Breast epithelium (tissue), 4 donors: Measurements from ENCODE around the gene E2F3. TPM values are rescaled to one million over a fixed set of nuclear protein-coding genes. Genes with fewer than 3 reads are reported as not detected.

ENCODE experiments used
- DNase-seq, 2 donors: peaks; one replicate each; pipeline ENCODE4 v3.0.0-alpha.2; 2019; ENCODE audit warnings: low spot score in 2 of 2
- H3K27ac ChIP-seq, 2 donors: fragments of 200-600 bp; sonication (generic) in 1 of 2; one replicate each; pipeline ENCODE4 v1.5.1; 2016 to 2019; ENCODE audit warnings: mild to moderate bottlenecking in 1 of 2
- H3K27me3 ChIP-seq, 2 donors: fragments of 200-600 bp; sonication (generic) in 1 of 2; one replicate each; pipeline versions ENCODE4 v1.5.1 to v1.6.0; 2017 to 2019; ENCODE audit warnings: control low read depth in 1 of 2, mild to moderate bottlenecking in 1 of 2
- H3K36me3 ChIP-seq: fragments of 200-600 bp; one replicate; pipeline ENCODE4 v1.5.1; 2019
- H3K4me1 ChIP-seq, 2 donors: fragments of 200-600 bp; sonication (generic); one replicate each; pipeline ENCODE4 v1.5.1; 2016 to 2019; ENCODE audit warnings: control low read depth in 1 of 2
- H3K4me3 ChIP-seq, 3 donors: fragments of 200-600 bp; sonication (generic); 1 replicate in 2 of 3; 2 replicates in 1 of 3; pipeline ENCODE4 v1.5.1; 2016 to 2019; ENCODE audit warnings: mild to moderate bottlenecking in 3 of 3, moderate library complexity in 2 of 3
- H3K9me3 ChIP-seq, 2 donors: fragments of 200-600 bp; sonication (generic) in 1 of 2; one replicate each; pipeline ENCODE4 v1.5.1; 2016 to 2019; ENCODE audit warnings: control low read depth in 1 of 2
- CTCF ChIP-seq, 3 donors: fragments of 450-650 bp; IDR thresholded peaks; one replicate each; pipeline ENCODE4 v1.5.1; 2016 to 2017; ENCODE audit warnings: antibody characterized with exemption in 3 of 3, mild to moderate bottlenecking in 3 of 3, moderate library complexity in 3 of 3
- POLR2A ChIP-seq: fragments of 450-650 bp; IDR thresholded peaks from one replicate; pipeline ENCODE4 v1.6.1; 2016; ENCODE audit warnings: antibody characterized with exemption, mild to moderate bottlenecking, moderate library complexity
- POLR2AphosphoS5 ChIP-seq, 3 donors: sonication (generic); formaldehyde crosslinking; IDR thresholded peaks; one replicate each; pipeline ENCODE4 v1.6.1; 2017; ENCODE audit warnings: antibody characterized with exemption in 3 of 3
- intact Hi-C: fragments of 100-400 bp; cut with DNase I; formaldehyde crosslinking; loops from one replicate; pipeline ENCODE4 v1.15.1; 2023; ENCODE audit warnings: low total_unique reads
- total RNA-seq, 3 donors: library from RNA; depleted of rRNA; stranded (reverse); fragments of >200 nt; gene quantifications; one replicate each; pipeline ENCODE4 v1.1.0, GENCODE V29; 2016

Gene E2F3
- total RNA-seq, 3 donors from 2014 or later = 4.9 to 8.5 (median 7.5) TPM

GRCh38 chr6:20412682-20413073, 11.0 kb downstream of the E2F3 start:
- no peak overlapping the region for H3K4me3 ChIP-seq
- intact Hi-C loops = no loop called here
- no peak for DNase-seq
- no peaks in the 10 kb centered on the region for H3K4me1 ChIP-seq
- TF ChIP-seq CTCF (IDR thresholded peaks at IDR 0.05) (no peak), POLR2A (no peak), POLR2AphosphoS5 (IDR thresholded peaks at IDR 0.05) (no peak)
- no peaks in the 10 kb centered on the region for H3K27me3 ChIP-seq
- no peaks in the 10 kb centered on the region for H3K36me3 ChIP-seq
- no peaks in the 10 kb centered on the region for H3K9me3 ChIP-seq
- H3K27ac ChIP-seq = no peak overlapping the region

GRCh38 chr6:20413826-20414225, 12.1 kb downstream of the E2F3 start:
- no peaks in the 10 kb centered on the region for H3K4me1 ChIP-seq
- intact Hi-C loops = no loop called here
- no peak for TF ChIP-seq CTCF (IDR thresholded peaks at IDR 0.05)
- TF ChIP-seq POLR2A = no peak
- no peak for TF ChIP-seq POLR2AphosphoS5 (IDR thresholded peaks at IDR 0.05)

GRCh38 chr6:20414711-20415110, 13.0 kb downstream of the E2F3 start:
- Histone ChIP-seq H3K4me1 (no peaks in the 10 kb centered on the region), H3K36me3 (no peaks in the 10 kb centered on the region), H3K4me3 (no peak overlapping the region), H3K27me3 (no peaks in the 10 kb centered on the region), H3K9me3 (no peaks in the 10 kb centered on the region), H3K27ac (no peak overlapping the region)
- DNase-seq = no peak
- intact Hi-C loops = no loop called here
- TF ChIP-seq POLR2AphosphoS5 (IDR thresholded peaks at IDR 0.05) (no peak), POLR2A (no peak), CTCF (IDR thresholded peaks at IDR 0.05) (no peak)

More at GRCh38 chr6:20413826-20414225, 12.1 kb downstream of the E2F3 start:
- Histone ChIP-seq H3K4me3 (no peak overlapping the region), H3K27me3 (no peaks in the 10 kb centered on the region), H3K27ac (no peak overlapping the region), H3K36me3 (no peaks in the 10 kb centered on the region), H3K9me3 (no peaks in the 10 kb centered on the region)
- no peak for DNase-seq

GRCh38 chr6:20415304-20415703, 13.6 kb downstream of the E2F3 start:
- intact Hi-C loops = no loop called here
- Histone ChIP-seq H3K9me3 (no peaks in the 10 kb centered on the region), H3K4me3 (no peak overlapping the region), H3K4me1 (no peaks in the 10 kb centered on the region), H3K27ac (no peak overlapping the region), H3K27me3 (no peaks in the 10 kb centered on the region), H3K36me3 (no peaks in the 10 kb centered on the region)
- TF ChIP-seq POLR2A (no peak), POLR2AphosphoS5 (IDR thresholded peaks at IDR 0.05) (no peak), CTCF (IDR thresholded peaks at IDR 0.05) (no peak)
- no peak for DNase-seq

- intact Hi-C loops = no loop called here
- TF ChIP-seq CTCF (IDR thresholded peaks at IDR 0.05) = no peak
- no peak for TF ChIP-seq POLR2AphosphoS5 (IDR thresholded peaks at IDR 0.05)
- no peak for TF ChIP-seq POLR2A
- no peaks in the 10 kb centered on the region for H3K9me3 ChIP-seq
Measured at GRCh38 chr6:20415712-20416454, 14.2 kb downstream of the E2F3 start.

More at GRCh38 chr6:20415712-20416454, 14.2 kb downstream of the E2F3 start:
- DNase-seq = no peak
- no peak overlapping the region for H3K4me3 ChIP-seq
- no peaks in the 10 kb centered on the region for H3K4me1 ChIP-seq
- H3K36me3 ChIP-seq = no peaks in the 10 kb centered on the region
- H3K27me3 ChIP-seq = no peaks in the 10 kb centered on the region
- H3K27ac ChIP-seq = no peak overlapping the region
